Lung (tissue), 12 donors: ENCODE results near the gene L2HGDH. TPM values are rescaled to one million over a fixed set of nuclear protein-coding genes. Genes with fewer than 3 reads are reported as not detected.

Experiments used
- ATAC-seq: fragments of 200-7000 bp; cut with Tn5 transposase; one replicate; pipeline ENCODE4 v1.9.1; 2020; ENCODE audit warnings: moderate number of reproducible peaks; ENCODE audit not compliant: insufficient read depth, low FRiP score
- DNase-seq, 3 donors: peaks; one replicate each; pipeline ENCODE4 v3.0.0-alpha.2; 2013 to 2017
- H3K27ac ChIP-seq, 2 donors: one replicate each; pipeline ENCODE4 v1.5.1; 2013; ENCODE audit warnings: mild to moderate bottlenecking in 2 of 2, moderate library complexity in 2 of 2, control low read depth in 1 of 2, inconsistent platforms in 1 of 2, low read depth in 1 of 2, low read length in 1 of 2
- H3K27me3 ChIP-seq, 3 donors: one replicate each; pipeline ENCODE4 v1.5.1; 2013; ENCODE audit warnings: low read length in 2 of 3; ENCODE audit not compliant: control insufficient read depth in 3 of 3, insufficient read depth in 3 of 3
- H3K36me3 ChIP-seq, 4 donors: one replicate each; pipeline ENCODE4 v1.5.1; 2013; ENCODE audit warnings: low read length in 4 of 4, mild to moderate bottlenecking in 1 of 4, moderate library complexity in 1 of 4; ENCODE audit not compliant: control insufficient read depth in 4 of 4, insufficient read depth in 4 of 4
- H3K4me1 ChIP-seq, 5 donors: one replicate each; pipeline ENCODE4 v1.5.1; 2013; ENCODE audit warnings: low read length in 5 of 5, mild to moderate bottlenecking in 2 of 5, moderate library complexity in 1 of 5; ENCODE audit not compliant: control insufficient read depth in 5 of 5, insufficient read depth in 5 of 5
- H3K4me3 ChIP-seq: one replicate; pipeline ENCODE4 v1.5.1; 2013; ENCODE audit warnings: mild to moderate bottlenecking, control low read depth, moderate library complexity
- H3K9ac ChIP-seq, 2 donors: one replicate each; pipeline ENCODE4 v1.5.1; 2013; ENCODE audit warnings: low read length in 2 of 2, control low read depth in 1 of 2; ENCODE audit not compliant: insufficient read depth in 1 of 2
- H3K9me3 ChIP-seq, 4 donors: one replicate each; pipeline ENCODE4 v1.5.1; 2013; ENCODE audit warnings: low read length in 3 of 4, mild to moderate bottlenecking in 1 of 4, moderate library complexity in 1 of 4; ENCODE audit not compliant: control insufficient read depth in 4 of 4, insufficient read depth in 3 of 4
- WGBS, 2 donors: extraction: QIAGEN DNeasy Blood & Tissue Kit; methylation state at CpG; one replicate each; pipeline ENCODE4 v1.1.7; 2013; 5-methylcytosine and 5-hydroxymethylcytosine counted together
- polyA plus RNA-seq, 2 donors: library from polyadenylated mRNA; stranded (reverse); fragments of 200-250 nt; gene quantifications; one replicate each; pipeline ENCODE4 v1.2.1, GENCODE V29; 2013
- total RNA-seq, 2 donors: library from RNA; depleted of rRNA in 1 of 2; stranded (reverse); fragments of >200 nt in 1 of 2; gene quantifications; one replicate each; pipeline ENCODE4 v1.2.1, GENCODE V29; 2014 to 2021
- TF ChIP-seq, protein P1 (sequence below): IDR thresholded peaks from 2 replicates; pipeline ENCODE4 v1.5.1; 2012; ENCODE audit warnings: mild to moderate bottlenecking; ENCODE audit errors: control extremely low read depth, extremely low read depth
- donor health status: control.
- donor health status: control.
- donor health status: Bipolar disorder and iron deficiency.
- donor health status: healthy.
- donor health status: DM: yes; HTN: yes; CAD: no.

L2HGDH gene
- total and polyA plus RNA-seq, 4 donors = 1.5 to 7.0 (median 3.7) TPM

- peaks cover 0 to 1% (median 0%) of the 10 kb centered on the region in 4 donors for H3K36me3 ChIP-seq
- H3K4me3 ChIP-seq = no peak overlapping the region
- no peak for DNase-seq
- no peaks in the 10 kb centered on the region for H3K27me3 ChIP-seq
- H3K4me1 ChIP-seq = peaks cover 0 to 2% (median 0%) of the 10 kb centered on the region in 5 donors
- H3K9me3 ChIP-seq = no peaks in the 10 kb centered on the region
- H3K27ac ChIP-seq = no peak overlapping the region
- TF ChIP-seq, protein P1, sequence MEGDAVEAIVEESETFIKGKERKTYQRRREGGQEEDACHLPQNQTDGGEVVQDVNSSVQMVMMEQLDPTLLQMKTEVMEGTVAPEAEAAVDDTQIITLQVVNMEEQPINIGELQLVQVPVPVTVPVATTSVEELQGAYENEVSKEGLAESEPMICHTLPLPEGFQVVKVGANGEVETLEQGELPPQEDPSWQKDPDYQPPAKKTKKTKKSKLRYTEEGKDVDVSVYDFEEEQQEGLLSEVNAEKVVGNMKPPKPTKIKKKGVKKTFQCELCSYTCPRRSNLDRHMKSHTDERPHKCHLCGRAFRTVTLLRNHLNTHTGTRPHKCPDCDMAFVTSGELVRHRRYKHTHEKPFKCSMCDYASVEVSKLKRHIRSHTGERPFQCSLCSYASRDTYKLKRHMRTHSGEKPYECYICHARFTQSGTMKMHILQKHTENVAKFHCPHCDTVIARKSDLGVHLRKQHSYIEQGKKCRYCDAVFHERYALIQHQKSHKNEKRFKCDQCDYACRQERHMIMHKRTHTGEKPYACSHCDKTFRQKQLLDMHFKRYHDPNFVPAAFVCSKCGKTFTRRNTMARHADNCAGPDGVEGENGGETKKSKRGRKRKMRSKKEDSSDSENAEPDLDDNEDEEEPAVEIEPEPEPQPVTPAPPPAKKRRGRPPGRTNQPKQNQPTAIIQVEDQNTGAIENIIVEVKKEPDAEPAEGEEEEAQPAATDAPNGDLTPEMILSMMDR = no peak
- WGBS, 2 donors = 83 to 100% methylated on average over 1 of the region's 1 CpG
- ATAC-seq = no peak
- H3K9ac ChIP-seq = no peak overlapping the region
Measured at GRCh38 chr14:50355692-50356091, 43.7 kb upstream of the L2HGDH start.

DNA sequence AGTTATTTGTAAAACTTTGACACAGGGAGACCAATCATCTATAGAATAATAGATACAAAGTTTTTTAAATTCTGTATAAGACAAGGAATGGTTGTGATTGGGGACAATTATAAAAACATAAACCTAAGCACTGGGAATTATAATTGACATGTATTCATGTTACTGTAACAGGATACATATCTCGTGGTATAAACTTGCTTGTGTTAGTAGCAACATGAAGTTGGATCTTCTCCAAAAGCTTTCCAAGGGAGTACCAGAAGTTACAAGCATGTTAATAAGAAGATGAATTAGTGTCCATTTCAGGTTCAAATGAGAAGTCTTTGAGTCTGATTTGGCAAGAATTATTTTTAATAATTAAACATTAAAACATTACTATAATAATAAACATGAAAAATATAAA is 42.5 kb upstream of the L2HGDH start:
- no peaks in the 10 kb centered on the region for H3K9me3 ChIP-seq
- WGBS, 2 donors = 30 to 43% methylated on average over 1 of the region's 1 CpG
- H3K4me1 ChIP-seq = peaks cover 0 to 2% (median 0%) of the 10 kb centered on the region in 5 donors
- H3K27ac ChIP-seq = no peak overlapping the region
- no peaks in the 10 kb centered on the region for H3K27me3 ChIP-seq
- H3K9ac ChIP-seq = no peak overlapping the region
- no peak for ATAC-seq
- peaks cover 0 to 1% (median 0%) of the 10 kb centered on the region in 4 donors for H3K36me3 ChIP-seq
- peak in 1 of 3 donors; percentile 72 for DNase-seq
- TF ChIP-seq, protein P1 = no peak
- no peak overlapping the region for H3K4me3 ChIP-seq

DNA sequence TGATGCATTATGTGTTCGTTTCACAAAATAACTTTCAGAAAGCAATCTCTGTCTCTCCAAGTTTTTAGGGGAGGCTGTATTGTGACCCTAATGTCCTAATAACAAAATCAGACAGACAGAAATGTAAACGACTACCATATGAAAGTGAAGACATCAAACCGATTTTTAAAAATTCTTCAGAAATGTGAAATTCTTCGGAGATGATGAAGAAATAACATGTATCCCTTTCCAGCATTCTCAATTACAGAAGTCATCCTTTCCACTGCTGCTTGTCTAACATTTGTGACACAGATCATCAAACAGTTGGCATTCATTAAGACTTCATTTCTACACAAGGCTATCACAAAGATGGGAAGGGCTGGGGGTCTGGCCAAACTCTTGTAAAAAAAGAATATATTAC is 41.1 kb upstream of the L2HGDH start:
- 83 to 88% methylated on average over 4 of the region's 4 CpGs for WGBS, 2 donors
- ATAC-seq = no peak
- no peaks in the 10 kb centered on the region for H3K27me3 ChIP-seq
- no peak for DNase-seq
- no peaks in the 10 kb centered on the region for H3K36me3 ChIP-seq
- H3K9me3 ChIP-seq = no peaks in the 10 kb centered on the region
- no peak overlapping the region for H3K4me3 ChIP-seq
- peaks cover 0 to 2% (median 0%) of the 10 kb centered on the region in 5 donors for H3K4me1 ChIP-seq
- H3K27ac ChIP-seq = no peak overlapping the region
- H3K9ac ChIP-seq = no peak overlapping the region
- TF ChIP-seq, protein P1 = no peak

- DNase-seq (no peak), ATAC-seq (no peak)
- H3K9me3 ChIP-seq = no peaks in the 10 kb centered on the region
- no peaks in the 10 kb centered on the region for H3K36me3 ChIP-seq
- H3K4me1 ChIP-seq = peaks cover 0 to 3% (median 1%) of the 10 kb centered on the region in 5 donors
- TF ChIP-seq, protein P1 = no peak
- H3K27ac ChIP-seq = no peak overlapping the region
- H3K9ac ChIP-seq = no peak overlapping the region
- no peaks in the 10 kb centered on the region for H3K27me3 ChIP-seq
- 84% methylated on average over 4 of the region's 4 CpGs for whole genome bisulfite sequencing, 2 donors
- H3K4me3 ChIP-seq = no peak overlapping the region
Measured at GRCh38 chr14:50352584-50352983, 40.6 kb upstream of the L2HGDH start.
